Subcutaneous preadipocyte (primary cell): ENCODE data around the gene TPRX1. TPM values are rescaled to one million over a fixed set of nuclear protein-coding genes. Genes with fewer than 3 reads are reported as not detected.

Source experiments
- small RNA-seq: library from RNA; depleted of rRNA; stranded (forward); fragments of <200 nt; gene quantifications from one replicate; pipeline ENCODE3, GENCODE V24; 2012
- total RNA-seq: library from RNA; depleted of rRNA; stranded (reverse); fragments of >200 nt; gene quantifications from 2 replicates; pipeline ENCODE4 v1.2.3, GENCODE V29; 2012

TPRX1 gene, protein sequence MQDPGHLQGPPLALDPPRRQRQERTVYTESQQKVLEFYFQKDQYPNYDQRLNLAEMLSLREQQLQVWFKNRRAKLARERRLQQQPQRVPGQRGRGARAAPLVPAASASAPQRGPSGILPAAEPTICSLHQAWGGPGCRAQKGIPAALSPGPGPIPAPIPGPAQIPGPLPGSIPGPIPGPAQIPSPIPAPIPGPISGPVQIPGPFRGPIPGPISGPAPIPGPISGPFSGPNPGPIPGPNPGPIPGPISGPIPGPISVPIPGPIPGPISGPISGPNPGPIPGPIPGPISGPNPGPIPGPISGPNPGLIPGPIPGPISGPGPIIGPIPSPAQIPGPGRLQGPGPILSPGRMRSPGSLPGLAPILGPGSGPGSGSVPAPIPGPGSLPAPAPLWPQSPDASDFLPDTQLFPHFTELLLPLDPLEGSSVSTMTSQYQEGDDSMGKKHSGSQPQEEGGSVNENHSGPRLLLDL
- not detected in 2 replicates for total RNA-seq

DNA sequence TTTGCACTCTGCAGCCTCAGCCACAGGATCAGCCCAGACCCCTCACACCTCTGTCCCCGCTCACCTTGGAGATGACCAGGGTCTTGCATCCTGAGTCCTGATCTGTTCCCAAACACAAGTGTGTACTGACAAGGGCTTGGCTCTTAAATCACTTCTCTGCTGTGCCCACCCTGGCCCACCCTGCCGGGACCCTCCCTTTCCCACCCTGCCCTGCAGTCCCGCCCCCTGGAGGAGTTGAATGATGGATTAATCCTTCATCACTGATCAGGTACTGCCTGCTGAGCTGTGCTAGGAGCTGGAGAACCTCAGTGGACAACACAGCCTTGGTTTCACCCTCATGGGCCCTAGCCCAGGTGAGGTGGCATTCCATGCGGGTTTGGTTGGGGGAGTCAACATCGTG lies at the start of gene TPRX1:
Gene TPRX1, minus strand, starts transcription at position 101 of the 400 bp plus-strand sequence. Its CDS starts 12 bp downstream, at position 89.

GRCh38 chr19:47821460-47822020 lies 17.2 kb upstream of the TPRX1 start, which contains the start of gene CRX:
Gene CRX, plus strand, starts transcription at chr19:47821937. Its CDS starts 12,507 bp downstream, at chr19:47834444.

GRCh38 chr19:47778049-47778953 lies 26.1 kb downstream of the TPRX1 start, which contains the start of gene SELENOW:
Gene SELENOW, plus strand, starts transcription at chr19:47778703. Its CDS starts 83 bp downstream, at chr19:47778786.

Small RNA genes lying within 50 kb of the gene (small RNA-seq; reads per million reads assigned to genes)
- not detected for gene AC008745.1
- gene SNORD23 = not detected

Other genes starting within 250 kb of the TPRX1 start
- under 0.01 TPM in 2 replicates for gene ZNF541, start 231.4 kb downstream of the TPRX1 start, total RNA-seq
- gene BICRA, start 195.4 kb downstream of the TPRX1 start, total RNA-seq = 2.9 and 3.1 TPM in 2 replicates
- 123 and 126 TPM in 2 replicates for gene EHD2, start 91.1 kb downstream of the TPRX1 start, total RNA-seq
- 36.0 and 42.8 TPM in 2 replicates for gene NOP53, start 59.0 kb downstream of the TPRX1 start, total RNA-seq
- gene SELENOW, start 25.8 kb downstream of the TPRX1 start, total RNA-seq = 153 and 164 TPM in 2 replicates
- gene CRX, start 17.4 kb upstream of the TPRX1 start, total RNA-seq = not detected in 2 replicates
- not detected in 2 replicates for gene TPRX2, start 54.7 kb upstream of the TPRX1 start, total RNA-seq
- gene SULT2A1, start 81.8 kb upstream of the TPRX1 start, total RNA-seq = not detected in 2 replicates
- not detected in 2 replicates for gene BSPH1, start 187.6 kb upstream of the TPRX1 start, total RNA-seq
- gene ELSPBP1, start 190.1 kb upstream of the TPRX1 start, total RNA-seq = not detected in 2 replicates
- not detected in 2 replicates for gene CABP5, start 239.5 kb upstream of the TPRX1 start, total RNA-seq